ENCODE measurements around the gene NFS1.

NFS1 gene

DNA sequence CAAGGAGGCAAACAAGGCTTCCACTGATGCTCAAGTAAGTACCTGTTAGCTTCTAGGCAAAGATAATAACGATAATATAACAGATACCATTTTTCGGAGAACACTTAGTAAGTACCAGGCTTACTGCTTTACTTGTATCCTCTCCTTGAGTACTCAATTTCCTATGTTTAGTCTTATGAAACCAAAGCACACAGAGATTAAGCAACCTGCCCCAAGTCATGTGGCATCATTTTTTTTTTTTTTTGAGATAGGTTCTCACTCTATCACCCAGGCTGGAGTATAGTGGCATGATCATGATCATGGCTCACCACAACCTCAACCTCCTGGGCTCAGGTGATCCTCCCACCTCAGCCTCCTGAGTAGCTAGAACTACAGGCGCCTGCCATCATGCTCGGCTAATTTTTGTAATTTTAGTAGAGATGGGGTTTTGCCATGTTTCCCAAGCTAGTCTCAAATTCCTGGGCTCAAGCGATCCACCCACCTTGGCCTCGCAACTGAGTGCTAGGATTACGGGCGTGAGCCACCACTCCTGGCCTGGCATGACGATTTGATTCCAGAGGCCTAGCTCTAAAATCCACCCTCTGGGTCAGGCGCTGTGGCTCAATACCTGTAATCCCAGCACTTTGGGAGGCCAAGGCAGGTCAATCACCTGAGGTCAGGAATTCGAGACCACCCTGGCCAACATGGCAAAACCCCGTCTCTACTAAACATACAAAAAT lies 69.6 kb downstream of the NFS1 start:
- FAIRE-seq (no peak), DNase-seq (ENCODE audit: insufficient read length) (no peak)
- TF ChIP-seq TAF1 (IDR thresholded peaks at IDR 0.05; ENCODE audit: borderline replicate concordance, low read depth, low read length) (no peak), POLR2AphosphoS5 (IDR thresholded peaks at IDR 0.05; ENCODE audit: low read depth, low read length) (no peak), POLR2A (IDR thresholded peaks at IDR 0.05; ENCODE audit: low read depth, low read length) (no peak)

DNA sequence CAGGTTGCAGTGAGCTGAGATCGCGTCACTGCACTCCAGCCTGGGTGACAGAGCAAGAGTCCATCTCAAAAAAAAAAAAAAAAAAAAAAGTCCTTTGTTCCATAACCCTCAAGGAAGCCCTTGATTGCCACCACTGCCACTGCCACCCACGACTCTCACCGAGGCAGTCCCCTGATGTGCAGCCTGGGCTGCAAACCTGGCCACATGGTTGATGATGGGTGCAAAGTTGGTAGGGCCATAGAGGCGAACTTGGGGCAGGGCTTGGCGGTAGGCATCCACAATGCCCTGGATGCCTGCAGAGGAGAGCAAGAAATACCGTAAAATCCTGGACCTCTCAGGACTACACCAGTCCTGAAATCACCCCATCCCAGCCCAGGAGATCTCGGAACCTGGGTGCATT lies 72.0 kb downstream of the NFS1 start:
- DNase-seq (ENCODE audit: insufficient read length) = no peak
- TF ChIP-seq POLR2AphosphoS5 (IDR thresholded peaks at IDR 0.05; ENCODE audit: low read depth, low read length) (no peak), POLR2A (IDR thresholded peaks at IDR 0.05; ENCODE audit: low read depth, low read length) (no peak), TAF1 (IDR thresholded peaks at IDR 0.05; ENCODE audit: borderline replicate concordance, low read depth, low read length) (no peak)
- FAIRE-seq = no peak

DNA sequence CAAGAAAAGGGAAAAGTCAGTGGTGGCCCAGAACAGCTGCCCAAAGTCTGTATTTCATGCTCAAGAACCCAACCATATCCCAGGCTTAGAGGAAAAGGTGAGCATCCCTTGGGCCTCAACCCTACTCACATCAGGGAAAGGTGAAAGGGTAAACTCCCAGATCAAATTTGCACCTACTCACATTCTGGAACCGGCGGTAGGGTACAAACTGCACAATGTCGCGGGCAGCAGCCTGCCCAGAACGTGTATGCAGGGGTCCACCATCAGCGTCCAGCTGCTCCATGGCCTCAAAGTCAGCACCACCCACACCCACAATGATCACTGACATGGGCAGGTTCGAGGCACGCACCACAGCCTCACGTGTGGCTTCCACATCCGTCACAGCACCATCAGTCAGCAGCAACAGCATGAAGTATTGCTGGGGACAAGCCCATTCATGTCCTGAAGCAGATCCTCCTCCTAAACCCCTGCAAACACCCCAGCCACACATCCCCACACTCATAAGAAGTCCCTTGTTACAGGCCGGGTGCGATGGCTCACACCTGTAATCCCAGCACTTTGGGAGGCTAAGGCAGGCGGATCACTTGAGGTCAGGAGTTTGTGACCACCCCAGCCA lies 72.7 kb downstream of the NFS1 start:
- FAIRE-seq (no peak), DNase-seq (ENCODE audit: insufficient read length) (no peak)
- TF ChIP-seq POLR2A (IDR thresholded peaks at IDR 0.05; ENCODE audit: low read depth, low read length) (no peak), POLR2AphosphoS5 (IDR thresholded peaks at IDR 0.05; ENCODE audit: low read depth, low read length) (no peak), TAF1 (IDR thresholded peaks at IDR 0.05; ENCODE audit: borderline replicate concordance, low read depth, low read length) (no peak)

DNA sequence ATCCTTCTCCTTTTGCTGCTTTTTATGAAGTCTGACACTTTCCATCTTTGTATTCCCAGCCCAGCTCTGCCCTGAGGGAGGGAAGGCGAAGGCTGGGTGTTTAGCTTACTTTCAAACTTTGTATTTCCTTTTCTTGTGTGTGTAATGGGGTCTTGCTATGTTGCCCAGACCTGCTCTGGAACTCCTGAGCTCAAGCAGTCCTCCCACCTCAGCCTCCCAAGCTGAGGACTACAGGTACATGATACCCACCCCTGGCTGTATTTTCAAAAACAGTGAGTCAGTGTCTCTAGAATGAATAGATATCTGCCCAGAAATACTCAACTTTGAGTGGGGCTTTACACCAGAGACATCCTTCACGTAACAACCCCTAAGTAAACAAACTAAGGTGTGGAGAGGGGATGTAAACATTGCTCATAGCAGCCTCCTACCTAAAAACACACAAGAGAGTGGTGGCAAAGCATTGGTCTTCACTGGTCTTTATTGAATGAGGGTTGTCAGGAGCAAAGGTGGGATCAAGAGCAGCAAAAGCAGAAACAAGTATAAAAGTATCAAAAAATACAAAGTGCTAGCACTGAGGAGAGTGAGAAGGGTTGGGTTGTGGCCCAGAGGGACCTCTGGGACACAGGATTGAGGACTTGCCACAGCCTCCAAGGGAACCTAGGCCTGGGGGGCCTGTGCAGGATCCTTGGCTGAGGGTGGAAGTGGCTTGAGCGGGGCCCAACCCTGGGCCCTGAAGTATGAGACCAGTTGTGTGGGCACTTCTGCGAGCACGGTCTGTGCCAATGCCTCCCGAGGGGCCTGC lies 73.4 kb downstream of the NFS1 start:
- TF ChIP-seq POLR2AphosphoS5 (IDR thresholded peaks at IDR 0.05; ENCODE audit: low read depth, low read length) (no peak), POLR2A (IDR thresholded peaks at IDR 0.05; ENCODE audit: low read depth, low read length) (no peak), TAF1 (IDR thresholded peaks at IDR 0.05; ENCODE audit: borderline replicate concordance, low read depth, low read length) (no peak)
- no peak for DNase-seq (ENCODE audit: insufficient read length)
- FAIRE-seq = no peak

DNA sequence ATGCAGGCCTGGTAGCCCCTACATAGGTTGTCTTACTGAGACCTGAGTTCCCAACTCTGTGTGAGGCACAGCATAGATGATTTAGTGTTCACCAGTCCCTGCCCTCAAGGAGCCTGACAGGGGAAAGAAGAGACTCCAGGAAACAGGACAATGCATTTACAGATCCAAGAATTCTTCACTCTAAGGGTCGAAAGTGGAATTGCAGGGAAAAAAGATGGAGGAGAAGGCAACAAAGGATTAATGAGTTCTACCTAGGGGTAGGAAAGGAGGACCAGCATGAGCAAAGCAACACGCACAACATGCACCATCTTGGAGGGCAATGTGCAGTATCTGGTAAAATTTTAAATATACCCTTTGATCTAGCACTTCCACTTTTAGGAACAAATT lies 77.6 kb downstream of the NFS1 start:
- TF ChIP-seq POLR2AphosphoS5 (IDR thresholded peaks at IDR 0.05; ENCODE audit: low read depth, low read length) (no peak), POLR2A (IDR thresholded peaks at IDR 0.05; ENCODE audit: low read depth, low read length) (no peak)
- FAIRE-seq = no peak
- no peak for DNase-seq (ENCODE audit: insufficient read length)

DNA sequence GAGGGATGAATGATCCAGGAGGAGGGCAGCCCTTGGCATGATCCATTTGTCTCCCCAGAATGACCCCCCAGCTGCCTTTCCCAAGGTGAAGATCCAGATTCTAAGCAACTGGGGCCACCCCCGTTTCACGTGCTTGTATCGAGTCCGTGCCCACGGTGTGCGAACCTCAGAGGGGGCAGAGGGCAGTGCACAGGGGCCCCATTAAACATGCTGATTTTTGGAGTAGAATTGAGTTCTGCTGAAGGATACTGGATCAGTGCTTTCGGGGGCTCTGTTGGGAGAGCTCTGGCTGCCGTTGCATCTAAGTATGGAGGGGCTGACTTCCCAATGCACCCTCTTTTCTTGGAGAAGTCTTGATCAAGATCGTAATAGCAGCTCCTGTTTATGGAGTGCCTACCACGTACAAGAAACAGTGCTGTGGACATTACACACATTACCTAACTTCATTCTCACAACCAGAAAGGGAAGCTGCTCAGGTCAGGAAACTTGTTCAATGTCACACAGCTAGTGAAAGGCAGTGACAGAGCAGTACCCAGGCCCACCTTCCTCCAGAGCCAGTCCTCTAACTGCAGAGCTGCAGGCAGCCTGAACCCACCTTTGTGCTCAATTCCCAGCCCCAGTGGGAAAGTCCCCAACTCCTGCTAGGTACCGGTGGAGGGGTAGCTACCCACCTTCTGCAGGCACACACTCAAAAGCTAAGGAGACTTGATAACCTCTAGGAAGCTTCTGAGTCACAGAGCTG lies 78.2 kb downstream of the NFS1 start:
- TF ChIP-seq POLR2A (IDR thresholded peaks at IDR 0.05; ENCODE audit: low read depth, low read length) (no peak), TAF1 (IDR thresholded peaks at IDR 0.05; ENCODE audit: borderline replicate concordance, low read depth, low read length) (no peak), POLR2AphosphoS5 (IDR thresholded peaks at IDR 0.05; ENCODE audit: low read depth, low read length) (no peak)
- DNase-seq (ENCODE audit: insufficient read length) (no peak), FAIRE-seq (no peak)

DNA sequence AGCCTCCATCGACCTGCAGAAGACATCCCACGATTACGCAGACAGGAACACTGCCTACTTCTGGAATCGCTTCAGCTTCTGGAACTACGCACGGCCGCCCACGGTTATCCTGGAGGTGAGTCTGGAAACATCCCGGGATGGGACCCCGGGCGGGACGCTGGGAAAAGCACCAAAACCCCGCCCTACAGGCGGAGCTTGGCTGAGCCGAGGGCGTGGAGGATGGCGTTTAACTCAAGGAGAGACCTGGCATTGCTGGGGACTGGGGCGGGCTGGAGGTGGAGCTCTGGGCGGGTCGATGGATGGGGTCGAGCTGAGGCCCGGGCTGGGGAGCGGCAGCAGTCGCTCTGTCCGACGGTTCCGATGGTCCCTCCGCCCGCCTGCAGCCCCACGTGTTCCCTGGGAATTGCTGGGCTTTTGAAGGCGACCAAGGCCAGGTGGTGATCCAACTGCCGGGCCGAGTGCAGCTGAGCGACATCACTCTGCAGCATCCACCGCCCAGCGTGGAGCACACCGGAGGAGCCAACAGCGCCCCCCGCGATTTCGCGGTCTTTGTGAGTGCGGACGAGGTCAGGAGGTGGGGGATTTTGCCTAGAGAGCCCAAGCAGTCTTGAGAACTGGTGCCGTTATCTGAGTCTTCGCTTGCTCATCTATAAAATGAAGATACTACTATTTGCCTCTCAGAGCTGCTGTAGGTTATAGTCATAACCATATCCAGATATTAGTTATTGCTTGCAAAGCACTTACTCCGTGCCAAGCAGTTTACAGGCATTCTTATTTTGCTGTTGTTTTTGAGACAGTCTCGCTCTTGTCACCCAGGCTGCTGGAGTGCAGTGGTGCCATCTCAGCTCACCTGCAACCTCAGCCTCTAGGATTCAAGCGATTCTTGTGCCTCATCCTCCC lies 79.7 kb downstream of the NFS1 start:
- no peak for TF ChIP-seq POLR2AphosphoS5 (IDR thresholded peaks at IDR 0.05; ENCODE audit: low read depth, low read length)
- TF ChIP-seq POLR2A (IDR thresholded peaks at IDR 0.05; ENCODE audit: low read depth, low read length) = no peak
- no peak for TF ChIP-seq TAF1 (IDR thresholded peaks at IDR 0.05; ENCODE audit: borderline replicate concordance, low read depth, low read length)
- peak; percentile 72 for DNase-seq (ENCODE audit: insufficient read length)
- peak; percentile 85 for FAIRE-seq

DNA sequence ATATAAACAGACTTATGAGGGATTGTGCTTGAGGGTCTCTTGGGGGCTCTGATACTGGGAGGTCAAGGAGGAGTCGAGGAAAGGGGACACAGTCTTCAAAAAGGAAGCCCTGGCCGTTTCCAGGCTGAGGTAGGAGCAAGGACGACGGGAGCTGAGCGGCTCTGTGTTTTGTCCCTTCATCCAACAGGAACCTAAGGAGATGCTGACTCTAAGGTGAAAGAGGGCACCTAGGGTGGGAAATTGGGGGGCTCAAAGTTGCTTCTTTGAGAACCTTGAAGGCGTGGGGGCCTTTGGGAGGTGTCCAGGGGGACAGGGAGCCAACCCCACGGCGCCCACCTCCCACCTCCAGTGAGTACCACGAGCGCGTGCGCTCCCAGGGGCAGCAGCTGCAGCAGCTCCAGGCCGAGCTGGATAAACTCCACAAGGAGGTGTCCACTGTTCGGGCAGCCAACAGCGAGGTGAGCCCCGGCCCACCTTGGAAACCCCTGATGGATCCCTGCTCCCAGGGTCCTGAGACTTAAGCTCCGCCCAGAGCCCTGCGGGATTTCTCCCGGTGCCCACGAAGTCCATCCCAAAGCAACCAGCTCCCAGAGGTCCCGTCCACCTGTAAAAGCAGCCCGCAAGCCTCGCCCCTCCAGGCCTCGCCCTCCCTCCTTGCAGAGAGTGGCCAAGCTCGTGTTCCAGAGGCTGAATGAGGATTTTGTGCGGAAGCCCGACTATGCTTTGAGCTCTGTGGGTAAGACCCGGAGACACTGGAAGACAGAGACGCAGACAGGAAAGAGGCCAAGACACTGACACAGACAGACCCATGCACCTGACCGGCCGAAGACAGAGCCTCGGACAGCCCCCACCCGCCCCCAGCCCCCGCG lies 80.7 kb downstream of the NFS1 start:
- DNase-seq (ENCODE audit: insufficient read length) (no peak), FAIRE-seq (no peak)
- TF ChIP-seq POLR2AphosphoS5 (IDR thresholded peaks at IDR 0.05; ENCODE audit: low read depth, low read length) (no peak), POLR2A (IDR thresholded peaks at IDR 0.05; ENCODE audit: low read depth, low read length) (no peak), TAF1 (IDR thresholded peaks at IDR 0.05; ENCODE audit: borderline replicate concordance, low read depth, low read length) (no peak)

Data from GM12892 (cell line).